ENCODE measurements around the gene MFF. TPM values are rescaled to one million over a fixed set of nuclear protein-coding genes. Genes with fewer than 3 reads are reported as not detected.

MFF gene
- total RNA-seq, 1 experiment from 2014 or later: 83.3 TPM

DNA sequence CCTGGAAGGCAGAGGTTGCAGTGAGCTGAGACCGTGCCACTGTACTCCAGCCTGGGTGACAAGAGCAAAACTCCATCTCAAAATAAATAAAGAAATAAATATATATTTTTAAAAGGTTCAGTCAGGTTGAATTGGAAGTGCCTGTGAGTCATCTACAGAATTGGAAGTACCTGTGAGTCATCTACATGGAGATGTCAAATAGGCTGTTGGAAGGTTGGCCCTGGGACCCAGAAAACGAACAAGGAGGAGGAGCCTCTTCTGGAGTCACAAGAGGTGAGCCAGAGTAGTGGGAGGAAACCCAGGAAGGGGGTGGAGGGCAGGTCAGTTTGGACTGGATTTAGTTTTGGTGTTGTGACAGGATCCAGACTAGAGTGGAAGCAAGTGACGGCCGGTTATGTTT is 77.9 kb downstream of the MFF start:
- no peak overlapping the region for H3K4me2 ChIP-seq (ENCODE audit: insufficient read depth, insufficient read length, low read length)
- no CpG with 5 or more reads among the region's 4 CpGs for WGBS (ENCODE audit: extremely low coverage, insufficient read length, low lambda C conversion rate)
- H2BK12ac ChIP-seq (ENCODE audit: insufficient read length, low read depth, low read length): no peak overlapping the region

More for the DNA sequence above, 77.9 kb downstream of the MFF start:
- Histone ChIP-seq H3K56ac (ENCODE audit: insufficient read length, low read depth, low read length) (no peak overlapping the region), H4K91ac (ENCODE audit: insufficient read length, low read depth, low read length) (no peak overlapping the region), H3K23me2 (ENCODE audit: insufficient read length, low read depth, low read length, poor library complexity, severe bottlenecking) (no peaks in the 10 kb centered on the region), H3K27me3 (ENCODE audit: insufficient read depth, low read length) (no peaks in the 10 kb centered on the region), H3K79me2 (ENCODE audit: insufficient read depth, low read length) (no peaks in the 10 kb centered on the region), H3K23ac (ENCODE audit: insufficient read length, low read depth, low read length) (no peak overlapping the region), H4K20me1 (ENCODE audit: control insufficient read depth, insufficient read depth, insufficient read length) (no peaks in the 10 kb centered on the region), H3K18ac (ENCODE audit: insufficient read length, low read depth, low read length) (no peak overlapping the region), H4K5ac (ENCODE audit: insufficient read length, low read depth, low read length) (no peak overlapping the region), H3K4me1 (ENCODE audit: insufficient read depth, low read length) (no peaks in the 10 kb centered on the region), H4K8ac (replicated peaks; ENCODE audit: insufficient read length, low read depth, low read length) (no peak overlapping the region), H2AFZ (ENCODE audit: low read length) (no peak overlapping the region), H2BK120ac (ENCODE audit: low read depth, low read length, poor library complexity, severe bottlenecking) (no peak overlapping the region), H3K9ac (ENCODE audit: extremely low read depth, insufficient read length, low read length) (no peak overlapping the region), H3K9me3 (ENCODE audit: control insufficient read depth, low read depth, low read length) (no peaks in the 10 kb centered on the region), H2BK20ac (ENCODE audit: low read depth, low read length, poor library complexity, severe bottlenecking) (no peak overlapping the region), H2BK15ac (ENCODE audit: low read depth, low read length) (no peak overlapping the region), H2AK5ac (ENCODE audit: insufficient read length, low read length) (no peak overlapping the region), H3K79me1 (ENCODE audit: insufficient read depth, low read depth, low read length, poor library complexity, severe bottlenecking) (no peaks in the 10 kb centered on the region), H2BK5ac (ENCODE audit: insufficient read length, low read length) (no peak overlapping the region), H3K4ac (ENCODE audit: low read depth, low read length) (no peak overlapping the region), H3K27ac (ENCODE audit: insufficient read length, low read depth, low read length) (no peak overlapping the region), H3T11ph (ENCODE audit: low read length) (no peak overlapping the region), H3K14ac (ENCODE audit: insufficient read depth, low read length) (no peak overlapping the region)
- Mint-ChIP-seq H3K27ac (peak overlapping the region in 1 of 3 experiments; percentile 92; a peak in 1 of 7 replicates), H3K4me3 (no peak overlapping the region), H3K9me3 (peaks cover 0 to 5% of the 10 kb centered on the region in 2 experiments; a peak in 1 of 5 replicates), H3K4me1 (peaks cover 4 to 5% of the 10 kb centered on the region in 2 experiments; a peak in 3 of 4 replicates), H3K36me3 (ENCODE audit: insufficient read depth in 1 of 3, low read depth in 3 of 3) (peaks cover 0 to 3% (median 0%) of the 10 kb centered on the region in 3 experiments; a peak in 1 of 7 replicates), H3K27me3 (ENCODE audit: low read depth) (no peaks in the 10 kb centered on the region)
- no peak for TF ChIP-seq CTCF (conservative IDR thresholded peaks at IDR 0.05)
- DNase-seq: no peak
